Measurements from ENCODE around the gene MFAP5. TPM values are rescaled to one million over a fixed set of nuclear protein-coding genes. Genes with fewer than 3 reads are reported as not detected.

MFAP5 gene
- polyA plus RNA-seq, 1 of the 3 experiments (the other 2 are of a cell fraction), result 19.1 TPM

- TF ChIP-seq, protein P1, sequence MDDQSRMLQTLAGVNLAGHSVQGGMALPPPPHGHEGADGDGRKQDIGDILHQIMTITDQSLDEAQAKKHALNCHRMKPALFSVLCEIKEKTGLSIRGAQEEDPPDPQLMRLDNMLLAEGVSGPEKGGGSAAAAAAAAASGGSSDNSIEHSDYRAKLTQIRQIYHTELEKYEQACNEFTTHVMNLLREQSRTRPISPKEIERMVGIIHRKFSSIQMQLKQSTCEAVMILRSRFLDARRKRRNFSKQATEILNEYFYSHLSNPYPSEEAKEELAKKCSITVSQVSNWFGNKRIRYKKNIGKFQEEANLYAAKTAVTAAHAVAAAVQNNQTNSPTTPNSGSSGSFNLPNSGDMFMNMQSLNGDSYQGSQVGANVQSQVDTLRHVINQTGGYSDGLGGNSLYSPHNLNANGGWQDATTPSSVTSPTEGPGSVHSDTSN (IDR thresholded peaks at IDR 0.05), result no peak
- TF ChIP-seq RFX5 (IDR thresholded peaks at IDR 0.05; ENCODE audit: low read length), result no peak
Measured at GRCh38 chr12:8685051-8685450, 22.4 kb upstream of the MFAP5 start (continued).

DNA sequence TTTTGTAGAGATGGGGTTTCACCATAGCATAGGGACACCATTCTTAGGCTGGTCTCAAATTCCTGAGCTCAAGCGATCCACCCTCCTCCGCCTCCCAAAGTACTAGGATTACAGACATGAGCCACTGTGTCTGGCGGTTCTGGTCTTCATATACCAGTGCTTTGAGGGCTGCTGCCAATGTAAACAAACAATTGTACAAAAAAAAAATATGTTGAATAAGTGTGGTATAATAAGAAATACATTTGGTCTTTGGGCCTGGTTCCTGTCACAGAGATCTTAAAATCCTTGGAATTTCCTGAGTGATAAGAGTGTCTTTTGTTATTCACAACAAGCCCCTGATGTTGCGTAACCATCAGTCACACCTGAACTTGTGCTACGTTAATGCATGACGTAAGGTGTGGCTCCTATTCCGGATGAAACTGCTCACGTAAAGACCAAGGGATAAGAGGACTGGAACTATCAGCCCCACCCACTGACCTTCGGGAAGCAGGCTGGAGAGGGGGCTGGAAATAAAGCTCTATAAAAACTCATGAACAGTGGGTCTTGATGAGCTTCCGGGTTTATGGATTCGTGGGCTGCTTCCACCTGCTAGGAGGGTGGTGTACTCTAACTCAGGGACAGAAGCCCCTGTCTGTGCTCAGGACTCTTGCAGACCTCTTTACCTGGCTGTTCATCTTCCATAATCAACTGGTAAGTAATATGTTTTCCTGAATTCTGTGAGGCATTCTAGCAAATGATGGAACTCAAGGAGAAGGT is 18.7 kb upstream of the MFAP5 start:
- no peaks in the 10 kb centered on the region for H3K9me2 ChIP-seq
- 43% methylated on average over 11 of the region's 11 CpGs for WGBS (ENCODE audit: low lambda C conversion rate)
- no peak overlapping the region for H3K4me2 ChIP-seq
- CTCF ChIA-PET, result interaction anchor here (0.6 to 7.9 kb wide), 43 partner anchors 8 to 375 kb away, joined by 3 to 161 read pairs (median 4); partner anchors contain the start of genes A2ML1 and M6PR
- H3K79me2 ChIP-seq (ENCODE audit: insufficient read depth), result no peaks in the 10 kb centered on the region
- no peak overlapping the region for H3K9ac ChIP-seq
- no peaks in the 10 kb centered on the region for H3K36me3 ChIP-seq (replicated peaks in 1 of 2; ENCODE audit: control insufficient read depth in 1 of 2, insufficient read depth in 2 of 2, low read length in 1 of 2)
- peak overlapping the region; percentile 39 for H2AFZ ChIP-seq (ENCODE audit: low read depth)
- no peaks in the 10 kb centered on the region for H3K9me3 ChIP-seq
- H3F3A ChIP-seq (replicated peaks; ENCODE audit: insufficient read depth), result peaks cover 9% of the 10 kb centered on the region
- no peaks in the 10 kb centered on the region; a peak in 1 of 4 replicates for H3K4me1 ChIP-seq (ENCODE audit: control insufficient read depth in 1 of 2, insufficient read depth in 2 of 2, low read depth in 1 of 2, low read length in 1 of 2)
- DNase-seq, result no peak
- H3K27ac ChIP-seq (ENCODE audit: low read depth in 2 of 2, low read length in 1 of 2), result no peak overlapping the region
- TF ChIP-seq, protein P1 (IDR thresholded peaks at IDR 0.05), result no peak
- TF ChIP-seq, protein P2, sequence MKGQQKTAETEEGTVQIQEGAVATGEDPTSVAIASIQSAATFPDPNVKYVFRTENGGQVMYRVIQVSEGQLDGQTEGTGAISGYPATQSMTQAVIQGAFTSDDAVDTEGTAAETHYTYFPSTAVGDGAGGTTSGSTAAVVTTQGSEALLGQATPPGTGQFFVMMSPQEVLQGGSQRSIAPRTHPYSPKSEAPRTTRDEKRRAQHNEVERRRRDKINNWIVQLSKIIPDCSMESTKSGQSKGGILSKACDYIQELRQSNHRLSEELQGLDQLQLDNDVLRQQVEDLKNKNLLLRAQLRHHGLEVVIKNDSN (IDR thresholded peaks at IDR 0.05; ENCODE audit: borderline replicate concordance, low read depth), result no peak
- TF ChIP-seq NRF1 (IDR thresholded peaks at IDR 0.05; ENCODE audit: low read depth, low read length) (no peak), TCF12 (IDR thresholded peaks at IDR 0.05) (0 out of 2 replicates have a peak, but pooled peaks have one; percentile 44), ZBTB33 (IDR thresholded peaks at IDR 0.05; ENCODE audit: borderline replicate concordance, low read depth) (no peak), RFX5 (IDR thresholded peaks at IDR 0.05; ENCODE audit: low read length) (no peak)
- POLR2A ChIA-PET, result interaction anchor here (0.7 kb wide), 1 partner anchor 209 kb away, joined by 4 read pairs; no protein-coding TSS in a partner anchor
- H4K20me1 ChIP-seq (ENCODE audit: insufficient read depth), result no peaks in the 10 kb centered on the region
- no peak overlapping the region; a peak in 2 of 4 replicates for H3K4me3 ChIP-seq (ENCODE audit: low read depth in 2 of 2, low read length in 1 of 2)
- no peaks in the 10 kb centered on the region for H3K27me3 ChIP-seq (ENCODE audit: insufficient read depth)

- no peaks in the 10 kb centered on the region; a peak in 1 of 4 replicates for H3K4me1 ChIP-seq (ENCODE audit: control insufficient read depth in 1 of 2, insufficient read depth in 2 of 2, low read depth in 1 of 2, low read length in 1 of 2)
- no peaks in the 10 kb centered on the region for H3K9me2 ChIP-seq
- H3K27me3 ChIP-seq (ENCODE audit: insufficient read depth), result no peaks in the 10 kb centered on the region
- no peaks in the 10 kb centered on the region for H3K9me3 ChIP-seq
- peak; percentile 43 for DNase-seq
- peaks cover 9% of the 10 kb centered on the region for H3F3A ChIP-seq (replicated peaks; ENCODE audit: insufficient read depth)
- H3K4me3 ChIP-seq (ENCODE audit: low read depth in 2 of 2, low read length in 1 of 2), result no peak overlapping the region
- H2AFZ ChIP-seq (ENCODE audit: low read depth), result peak overlapping the region; percentile 22; the same call in 1 of the 2 replicates
- no peaks in the 10 kb centered on the region for H4K20me1 ChIP-seq (ENCODE audit: insufficient read depth)
- ChIA-PET CTCF (interaction anchor here (0.8 to 7.9 kb wide), 14 partner anchors 24 to 369 kb away, joined by 3 to 161 read pairs (median 4); partner anchors contain the start of genes A2ML1 and M6PR), POLR2A (no interaction called here)
- H3K79me2 ChIP-seq (ENCODE audit: insufficient read depth), result no peaks in the 10 kb centered on the region
- H3K27ac ChIP-seq (ENCODE audit: low read depth in 2 of 2, low read length in 1 of 2), result no peak overlapping the region
- H3K9ac ChIP-seq, result no peak overlapping the region
- H3K4me2 ChIP-seq, result no peak overlapping the region
- WGBS (ENCODE audit: low lambda C conversion rate), result 54% methylated on average over 9 of the region's 9 CpGs
- H3K36me3 ChIP-seq (replicated peaks in 1 of 2; ENCODE audit: control insufficient read depth in 1 of 2, insufficient read depth in 2 of 2, low read length in 1 of 2), result no peaks in the 10 kb centered on the region
- TF ChIP-seq FOXJ3 (CRISPR knock-in tag; IDR thresholded peaks at IDR 0.05), result no peak
- TF ChIP-seq TEAD4 (IDR thresholded peaks at IDR 0.05; ENCODE audit: borderline replicate concordance, insufficient read depth), result no peak
- TF ChIP-seq SIN3A (IDR thresholded peaks at IDR 0.05; ENCODE audit: borderline replicate concordance, low read depth, low read length), result no peak
- TF ChIP-seq TCF12 (IDR thresholded peaks at IDR 0.05), result no peak
- no peak for TF ChIP-seq MEF2A (IDR thresholded peaks at IDR 0.05; ENCODE audit: borderline replicate concordance, low read depth)
- TF ChIP-seq, protein P3, sequence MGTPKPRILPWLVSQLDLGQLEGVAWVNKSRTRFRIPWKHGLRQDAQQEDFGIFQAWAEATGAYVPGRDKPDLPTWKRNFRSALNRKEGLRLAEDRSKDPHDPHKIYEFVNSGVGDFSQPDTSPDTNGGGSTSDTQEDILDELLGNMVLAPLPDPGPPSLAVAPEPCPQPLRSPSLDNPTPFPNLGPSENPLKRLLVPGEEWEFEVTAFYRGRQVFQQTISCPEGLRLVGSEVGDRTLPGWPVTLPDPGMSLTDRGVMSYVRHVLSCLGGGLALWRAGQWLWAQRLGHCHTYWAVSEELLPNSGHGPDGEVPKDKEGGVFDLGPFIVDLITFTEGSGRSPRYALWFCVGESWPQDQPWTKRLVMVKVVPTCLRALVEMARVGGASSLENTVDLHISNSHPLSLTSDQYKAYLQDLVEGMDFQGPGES (IDR thresholded peaks at IDR 0.05; ENCODE audit: low read depth, low read length), result no peak
- TF ChIP-seq YY1 (IDR thresholded peaks at IDR 0.05; ENCODE audit: low read depth), result no peak
- TF ChIP-seq CTCF (IDR thresholded peaks at IDR 0.05), result peak; percentile 33
Measured at GRCh38 chr12:8680533-8680932, 17.9 kb upstream of the MFAP5 start.
